Gastrocnemius medialis (tissue), 4 donors: ENCODE results near the gene SLC2A4RG. TPM values are rescaled to one million over a fixed set of nuclear protein-coding genes. Genes with fewer than 3 reads are reported as not detected.

ENCODE experiments used
- ATAC-seq, 2 donors: fragments of 150-250 bp; one replicate each; pipeline ENCODE4 v1.9.1; 2016
- DNase-seq, 2 donors: peaks; one replicate each; pipeline ENCODE4 v3.0.0-alpha.2; 2019
- H3K27ac ChIP-seq, 4 donors: fragments of 200-600 bp; sonication (generic); 1 replicate in 1 of 4; 2 replicates in 3 of 4; pipeline ENCODE4 v1.5.1; 2016 to 2018; ENCODE audit warnings: mild to moderate bottlenecking in 2 of 4, moderate library complexity in 1 of 4
- H3K27me3 ChIP-seq, 3 donors: fragments of 200-600 bp; sonication (generic) in 2 of 3; 1 replicate in 1 of 3; 2 replicates in 2 of 3; pipeline versions ENCODE4 v1.5.1 to v1.6.0; 2016 to 2019; ENCODE audit warnings: mild to moderate bottlenecking in 1 of 3, moderate library complexity in 1 of 3
- H3K36me3 ChIP-seq, 2 donors: fragments of 200-600 bp; sonication (generic) in 1 of 2; one replicate each; pipeline ENCODE4 v1.5.1; 2017 to 2018
- H3K4me1 ChIP-seq, 2 donors: fragments of 200-600 bp; sonication (generic) in 1 of 2; one replicate each; pipeline ENCODE4 v1.5.1; 2016 to 2017; ENCODE audit warnings: mild to moderate bottlenecking in 2 of 2
- H3K4me3 ChIP-seq, 4 donors: fragments of 200-600 bp; sonication (generic) in 3 of 4; 1 replicate in 1 of 4; 2 replicates in 3 of 4; pipeline ENCODE4 v1.5.1; 2016 to 2019; ENCODE audit warnings: mild to moderate bottlenecking in 2 of 4
- H3K9me3 ChIP-seq, 3 donors: fragments of 200-600 bp; sonication (generic) in 2 of 3; 1 replicate in 1 of 3; 2 replicates in 2 of 3; pipeline ENCODE4 v1.5.1; 2016 to 2019
- POLR2A ChIP-seq, 2 donors: fragments of 450-650 bp; IDR thresholded peaks; one replicate each; pipeline ENCODE4 v1.6.1; 2017; ENCODE audit warnings: antibody characterized with exemption in 2 of 2, mild to moderate bottlenecking in 2 of 2, moderate library complexity in 2 of 2
- in situ Hi-C, 4 donors: fragments of 200-750 bp; cut with MboI; loops; one replicate each; pipeline versions ENCODE4 v1.15.0 to v1.8.0; 2017; ENCODE audit warnings: low sequenced_read_pairs in 4 of 4
- intact Hi-C: fragments of 100-400 bp; cut with DNase I; formaldehyde crosslinking; loops from one replicate; pipeline ENCODE4 v1.15.1; 2023; ENCODE audit warnings: low total_unique reads
- total RNA-seq, 4 donors: library from RNA; depleted of rRNA; stranded (reverse); fragments of >200 nt; gene quantifications; one replicate each; pipeline versions ENCODE4 v1.1.0 to v1.2.3, GENCODE V29; 2016
- TF ChIP-seq, protein P1 (sequence below), 5 experiments: fragments of 450-650 bp in 3 of 5; fragments of 200-600 bp in 2 of 5; sonication (generic) in 2 of 5; IDR thresholded peaks in 4 of 5; conservative IDR thresholded peaks in 1 of 5; 1 replicate in 4 of 5; 2 replicates in 1 of 5; pipeline ENCODE4 v1.5.1; 2016 to 2019; ENCODE audit warnings: antibody characterized with exemption in 5 of 5, mild to moderate bottlenecking in 3 of 5, moderate library complexity in 3 of 5

The SLC2A4RG gene
- total RNA-seq, 4 donors from 2014 or later: 26.0 to 58.7 (median 39.1) TPM

DNA sequence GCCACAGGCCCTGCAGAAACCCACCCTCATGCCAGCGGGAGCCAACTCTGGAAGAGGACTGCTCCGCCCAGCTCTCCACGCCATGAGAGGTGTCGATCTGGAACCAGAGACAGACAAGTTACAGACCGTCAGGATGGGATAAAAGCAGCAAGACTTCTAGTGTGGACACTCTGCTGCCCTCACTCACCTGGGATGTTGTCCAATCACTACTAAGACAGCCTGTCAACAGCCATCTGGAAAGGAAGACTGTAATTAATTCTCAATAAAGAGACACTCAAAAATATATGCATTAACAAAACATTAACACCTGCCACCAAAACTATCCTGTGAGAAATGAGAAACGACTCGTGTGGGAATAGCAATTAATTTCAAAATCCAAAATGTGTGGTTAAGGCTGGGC is 28.3 kb downstream of the SLC2A4RG start:
- H3K4me3 ChIP-seq: no peak overlapping the region
- no peaks in the 10 kb centered on the region for H3K27me3 ChIP-seq
- H3K4me1 ChIP-seq: peaks cover 0 to 6% of the 10 kb centered on the region in 2 donors
- in situ Hi-C loops: no loop called here
- no peaks in the 10 kb centered on the region for H3K9me3 ChIP-seq
- ATAC-seq (peak in 1 of 2 donors; percentile 9), DNase-seq (no peak)
- H3K27ac ChIP-seq: no peak overlapping the region
- H3K36me3 ChIP-seq: no peaks in the 10 kb centered on the region
- no peak for TF ChIP-seq POLR2A (IDR thresholded peaks at IDR 0.05)
- TF ChIP-seq, protein P1, sequence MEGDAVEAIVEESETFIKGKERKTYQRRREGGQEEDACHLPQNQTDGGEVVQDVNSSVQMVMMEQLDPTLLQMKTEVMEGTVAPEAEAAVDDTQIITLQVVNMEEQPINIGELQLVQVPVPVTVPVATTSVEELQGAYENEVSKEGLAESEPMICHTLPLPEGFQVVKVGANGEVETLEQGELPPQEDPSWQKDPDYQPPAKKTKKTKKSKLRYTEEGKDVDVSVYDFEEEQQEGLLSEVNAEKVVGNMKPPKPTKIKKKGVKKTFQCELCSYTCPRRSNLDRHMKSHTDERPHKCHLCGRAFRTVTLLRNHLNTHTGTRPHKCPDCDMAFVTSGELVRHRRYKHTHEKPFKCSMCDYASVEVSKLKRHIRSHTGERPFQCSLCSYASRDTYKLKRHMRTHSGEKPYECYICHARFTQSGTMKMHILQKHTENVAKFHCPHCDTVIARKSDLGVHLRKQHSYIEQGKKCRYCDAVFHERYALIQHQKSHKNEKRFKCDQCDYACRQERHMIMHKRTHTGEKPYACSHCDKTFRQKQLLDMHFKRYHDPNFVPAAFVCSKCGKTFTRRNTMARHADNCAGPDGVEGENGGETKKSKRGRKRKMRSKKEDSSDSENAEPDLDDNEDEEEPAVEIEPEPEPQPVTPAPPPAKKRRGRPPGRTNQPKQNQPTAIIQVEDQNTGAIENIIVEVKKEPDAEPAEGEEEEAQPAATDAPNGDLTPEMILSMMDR (IDR thresholded peaks at IDR 0.05 in 4 of 5, conservative IDR thresholded peaks at IDR 0.05 in 1 of 5): no peak
- intact Hi-C loops: no loop called here

DNA sequence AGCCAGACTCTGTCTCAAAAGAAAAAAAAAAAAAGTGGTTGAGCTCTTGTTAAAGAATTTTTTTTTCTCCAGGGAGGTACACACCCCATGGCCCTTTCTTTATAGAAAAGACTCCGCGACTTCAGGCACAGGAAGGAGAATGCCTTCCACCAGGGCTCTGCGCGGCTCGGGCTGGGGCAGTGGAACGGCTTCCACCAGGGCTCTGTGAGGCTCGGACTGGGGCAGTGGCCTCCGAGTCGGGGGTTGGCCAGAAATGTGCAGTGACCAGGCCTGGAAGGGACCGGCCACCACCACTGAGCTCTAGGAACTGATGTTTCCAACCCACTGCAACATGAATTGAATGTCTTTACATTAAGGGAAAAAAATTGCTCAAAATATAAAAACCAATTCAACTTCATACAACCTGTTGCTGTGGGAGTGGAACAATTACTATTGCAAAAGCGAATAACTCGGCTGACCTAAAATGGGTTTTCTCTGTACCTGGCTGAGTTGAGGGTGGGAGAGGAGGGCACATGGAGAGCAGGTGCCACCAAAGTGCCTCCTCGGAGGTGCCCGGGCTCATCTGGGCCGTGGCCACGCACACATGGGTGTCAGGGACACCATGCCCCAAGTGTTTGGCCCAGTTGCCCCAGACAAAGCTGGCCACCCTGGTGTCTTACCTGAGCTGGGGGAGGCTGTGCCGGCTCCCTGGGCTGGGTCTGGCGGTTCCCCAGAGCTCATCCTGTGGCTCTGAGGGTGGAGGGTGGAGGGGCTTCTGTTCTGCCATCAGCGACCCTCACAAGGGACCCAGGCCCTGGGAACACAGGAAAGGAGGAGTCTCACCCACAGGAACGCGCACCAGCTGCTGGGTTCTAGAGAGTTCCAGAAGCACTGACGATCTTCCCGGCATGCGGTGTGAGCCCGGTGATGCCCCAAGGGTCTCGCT is 29.3 kb downstream of the SLC2A4RG start:
- Histone ChIP-seq H3K27ac (no peak overlapping the region), H3K27me3 (no peaks in the 10 kb centered on the region), H3K9me3 (no peaks in the 10 kb centered on the region), H3K4me1 (peaks cover 0 to 6% of the 10 kb centered on the region in 2 donors), H3K4me3 (no peak overlapping the region), H3K36me3 (no peaks in the 10 kb centered on the region)
- in situ Hi-C loops: no loop called here
- TF ChIP-seq, protein P1 (IDR thresholded peaks at IDR 0.05 in 4 of 5, conservative IDR thresholded peaks at IDR 0.05 in 1 of 5): no peak
- TF ChIP-seq POLR2A (IDR thresholded peaks at IDR 0.05): no peak
- DNase-seq (no peak), ATAC-seq (no peak)
- intact Hi-C loops: no loop called here

DNA sequence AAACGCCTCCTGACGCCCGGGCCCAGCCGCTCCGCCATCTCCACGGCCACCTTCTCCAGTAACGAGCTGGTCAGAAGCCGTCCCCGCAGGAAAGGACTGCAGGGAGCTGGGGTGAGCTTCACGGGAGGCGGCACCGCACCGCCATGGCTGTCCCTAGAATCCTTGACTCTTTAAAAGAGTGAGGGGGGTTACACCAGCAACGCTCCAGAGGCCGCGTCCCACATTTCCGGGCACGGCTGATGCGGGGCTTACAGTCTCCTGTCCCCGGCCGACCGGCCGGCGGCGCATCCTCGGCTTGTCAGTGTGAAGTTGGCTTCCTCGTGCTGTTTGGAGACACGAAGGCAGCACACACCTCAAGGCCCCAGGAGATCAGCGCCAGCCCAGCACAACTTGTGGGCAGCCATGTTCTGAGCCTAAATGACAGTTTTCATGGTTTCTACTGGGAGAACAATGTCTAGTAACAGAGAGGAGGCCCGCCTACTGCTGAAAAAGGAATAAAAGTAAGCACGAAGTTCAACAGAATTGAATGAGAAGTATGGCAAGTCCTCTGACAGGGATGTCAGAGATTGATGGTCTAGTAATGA is 30.4 kb downstream of the SLC2A4RG start:
- ATAC-seq: no peak
- DNase-seq: no peak
- Histone ChIP-seq H3K4me3 (no peak overlapping the region), H3K27ac (no peak overlapping the region), H3K9me3 (no peaks in the 10 kb centered on the region), H3K4me1 (peaks cover 0 to 6% of the 10 kb centered on the region in 2 donors), H3K36me3 (no peaks in the 10 kb centered on the region), H3K27me3 (no peaks in the 10 kb centered on the region)
- intact Hi-C loops: loop anchor here (5.0 kb wide), 1 partner anchor 52 kb away; no protein-coding TSS in a partner anchor
- TF ChIP-seq, protein P1 (IDR thresholded peaks at IDR 0.05 in 4 of 5, conservative IDR thresholded peaks at IDR 0.05 in 1 of 5): no peak
- no peak for TF ChIP-seq POLR2A (IDR thresholded peaks at IDR 0.05)
- in situ Hi-C loops: no loop called here

DNA sequence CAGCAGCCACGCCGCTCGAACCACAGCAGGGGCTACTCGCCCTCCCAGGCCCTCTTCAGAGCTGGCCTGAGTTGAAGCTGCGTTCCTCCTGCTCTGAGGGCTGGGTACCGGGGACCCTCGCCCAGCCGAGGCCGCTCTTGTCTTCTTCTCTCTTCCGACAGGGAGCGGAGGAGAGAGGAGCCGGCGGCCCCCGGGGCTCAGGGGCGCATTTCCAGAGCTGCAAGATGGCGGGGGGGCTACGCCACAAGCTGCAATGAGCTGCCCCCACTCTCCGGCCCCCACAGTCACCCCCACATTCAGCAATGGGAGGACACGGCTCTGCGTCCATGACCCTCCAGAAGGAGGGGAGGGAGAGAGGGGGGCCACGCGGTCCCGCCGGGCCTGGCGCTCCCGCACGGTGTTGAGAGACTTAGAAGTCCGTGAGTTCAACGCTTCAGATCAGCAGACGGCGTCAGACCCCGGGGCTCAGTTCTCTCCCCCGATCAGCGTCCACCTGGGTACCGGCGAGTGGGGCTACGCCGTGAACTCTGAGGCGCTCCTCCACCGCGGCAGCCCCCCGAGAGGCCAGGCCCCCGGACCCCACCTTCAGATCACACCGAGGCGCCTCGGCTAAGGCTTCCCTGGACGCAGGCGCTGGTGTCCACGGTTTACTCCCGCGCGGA is 31.6 kb downstream of the SLC2A4RG start:
- TF ChIP-seq, protein P1 (IDR thresholded peaks at IDR 0.05 in 4 of 5, conservative IDR thresholded peaks at IDR 0.05 in 1 of 5): no peak
- no peak for TF ChIP-seq POLR2A (IDR thresholded peaks at IDR 0.05)
- Histone ChIP-seq H3K27me3 (no peaks in the 10 kb centered on the region), H3K4me3 (no peak overlapping the region), H3K4me1 (peaks cover 0 to 6% of the 10 kb centered on the region in 2 donors), H3K36me3 (no peaks in the 10 kb centered on the region), H3K27ac (no peak overlapping the region), H3K9me3 (no peaks in the 10 kb centered on the region)
- ATAC-seq: no peak
- intact Hi-C loops (loop anchor here (5.0 kb wide), 1 partner anchor 51 kb away; no protein-coding TSS in a partner anchor), in situ Hi-C loops (no loop called here)
- no peak for DNase-seq
